GM18873 (cell line): ENCODE data around the gene C4orf50.
"Not testable (repeated sequence)": the region's sequence is repeated elsewhere in the genome, so short reads cannot be mapped to it uniquely, and the experiment has no call there.

Experiments
- ATAC-seq: cut with Tn5 transposase; IDR thresholded peaks from one replicate; pipeline ENCODE4 v1.9.1; 2021; ENCODE audit warnings: mild to moderate bottlenecking, moderate library complexity, moderate number of reproducible peaks; ENCODE audit not compliant: unreplicated experiment, low FRiP score

The C4orf50 gene

GRCh38 chr4:6019316-6020263, 1.4 kb upstream of the C4orf50 start:
- ATAC-seq = no peak

- ATAC-seq = no peak
These were observed 431 bp downstream of the C4orf50 start for GRCh38 chr4:6017800-6018199.

- no peak for ATAC-seq
These were observed 1.2 kb downstream of the C4orf50 start for GRCh38 chr4:6017030-6017429.

GRCh38 chr4:6013564-6013963, 4.7 kb downstream of the C4orf50 start:
- no peak for ATAC-seq

- no peak for ATAC-seq
These were observed 6.0 kb downstream of the C4orf50 start for GRCh38 chr4:6012200-6012599.

- no peak for ATAC-seq
These were observed 6.5 kb downstream of the C4orf50 start for GRCh38 chr4:6011686-6012085.

GRCh38 chr4:6011271-6011671, 7.0 kb downstream of the C4orf50 start:
- no peak for ATAC-seq

GRCh38 chr4:6010789-6011188, 7.4 kb downstream of the C4orf50 start:
- no peak for ATAC-seq

GRCh38 chr4:6009452-6009851, 8.8 kb downstream of the C4orf50 start:
- ATAC-seq = no peak

- ATAC-seq = no peak
These were observed 9.4 kb downstream of the C4orf50 start for GRCh38 chr4:6008766-6009385.

GRCh38 chr4:6008092-6008551, 10.1 kb downstream of the C4orf50 start:
- no peak for ATAC-seq

- no peak for ATAC-seq
These were observed 13.1 kb downstream of the C4orf50 start for GRCh38 chr4:6005175-6005574.

GRCh38 chr4:6003485-6003884, 14.7 kb downstream of the C4orf50 start:
- ATAC-seq = not testable (repeated sequence)

- no peak for ATAC-seq
These were observed 15.3 kb downstream of the C4orf50 start for GRCh38 chr4:6002926-6003325.

- ATAC-seq = no peak
These were observed 15.8 kb downstream of the C4orf50 start for GRCh38 chr4:6002492-6002833.

GRCh38 chr4:6001680-6002491, 16.3 kb downstream of the C4orf50 start:
- no peak for ATAC-seq

- no peak for ATAC-seq
These were observed 18.3 kb downstream of the C4orf50 start for GRCh38 chr4:5999830-6000365.

GRCh38 chr4:5999356-5999755, 18.9 kb downstream of the C4orf50 start:
- ATAC-seq = no peak

GRCh38 chr4:5998333-5998936, 19.8 kb downstream of the C4orf50 start:
- ATAC-seq = peak; percentile 52

- no peak for ATAC-seq
These were observed 21.6 kb downstream of the C4orf50 start for GRCh38 chr4:5996641-5997040.
